ENCODE data around the gene PAM.

GRCh38 chr5:103034662-103035392, 279.7 kb downstream of the PAM start:
- no peak for TF ChIP-seq CTCF (conservative IDR thresholded peaks at IDR 0.05; ENCODE audit: low read depth, low read length)
- TF ChIP-seq EZH2 (IDR thresholded peaks at IDR 0.05; ENCODE audit: low read length, unreplicated experiment), result no peak

All from PC-3 (cell line).